Stimulated activated CD4-positive, alpha-beta T cell treated with anti-CD3 and anti-CD28 coated beads, Interleukin-1b, Interleukin-23, amount 100 ng/mL, for 24 hours (primary cell): ENCODE data around the gene BAIAP2L1.
"Not testable (repeated sequence)": the region's sequence is repeated elsewhere in the genome, so short reads cannot be mapped to it uniquely, and the experiment has no call there.

ENCODE experiments used
- DNase-seq, 4 experiments: peaks; one replicate each; pipeline ENCODE4 v3.0.0-alpha.2; 2020; ENCODE audit warnings: low read depth in 4 of 4, low spot score in 1 of 4

Gene BAIAP2L1

DNA sequence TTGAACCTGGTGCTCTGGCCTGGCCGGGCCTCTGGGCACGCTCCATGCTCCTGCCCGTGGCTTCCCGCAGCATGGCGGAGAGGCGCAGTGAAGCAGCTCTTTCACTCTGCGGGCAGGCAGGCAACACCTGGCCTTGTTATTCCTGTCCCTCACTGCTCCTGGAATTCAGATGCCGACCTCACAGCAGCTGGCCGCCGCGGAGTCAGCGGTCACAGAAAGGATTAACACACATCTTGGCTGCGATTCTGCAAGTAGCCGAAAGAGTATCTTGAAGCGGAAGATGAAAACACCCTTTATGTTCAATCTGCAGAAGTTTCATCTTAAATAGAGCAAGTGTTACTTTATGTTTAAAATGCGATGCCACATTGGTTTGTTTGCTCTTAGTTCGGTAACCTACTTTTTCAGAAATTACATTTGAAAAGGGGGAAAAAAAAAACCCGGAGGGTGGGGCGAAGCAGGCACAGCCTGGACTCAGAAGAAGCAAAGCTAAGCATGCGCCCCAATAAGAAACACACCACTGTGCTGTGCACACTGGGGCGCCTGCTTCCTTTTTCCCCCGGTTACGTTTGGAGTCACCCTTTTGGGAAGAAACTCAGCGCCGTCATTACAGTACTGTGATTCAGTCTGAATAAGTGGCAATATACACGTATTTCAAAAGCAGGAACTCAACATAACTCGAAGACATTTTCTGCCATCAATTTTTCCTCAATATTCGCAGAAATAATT lies 77.1 kb downstream of the BAIAP2L1 start:
- no peak for DNase-seq

DNA sequence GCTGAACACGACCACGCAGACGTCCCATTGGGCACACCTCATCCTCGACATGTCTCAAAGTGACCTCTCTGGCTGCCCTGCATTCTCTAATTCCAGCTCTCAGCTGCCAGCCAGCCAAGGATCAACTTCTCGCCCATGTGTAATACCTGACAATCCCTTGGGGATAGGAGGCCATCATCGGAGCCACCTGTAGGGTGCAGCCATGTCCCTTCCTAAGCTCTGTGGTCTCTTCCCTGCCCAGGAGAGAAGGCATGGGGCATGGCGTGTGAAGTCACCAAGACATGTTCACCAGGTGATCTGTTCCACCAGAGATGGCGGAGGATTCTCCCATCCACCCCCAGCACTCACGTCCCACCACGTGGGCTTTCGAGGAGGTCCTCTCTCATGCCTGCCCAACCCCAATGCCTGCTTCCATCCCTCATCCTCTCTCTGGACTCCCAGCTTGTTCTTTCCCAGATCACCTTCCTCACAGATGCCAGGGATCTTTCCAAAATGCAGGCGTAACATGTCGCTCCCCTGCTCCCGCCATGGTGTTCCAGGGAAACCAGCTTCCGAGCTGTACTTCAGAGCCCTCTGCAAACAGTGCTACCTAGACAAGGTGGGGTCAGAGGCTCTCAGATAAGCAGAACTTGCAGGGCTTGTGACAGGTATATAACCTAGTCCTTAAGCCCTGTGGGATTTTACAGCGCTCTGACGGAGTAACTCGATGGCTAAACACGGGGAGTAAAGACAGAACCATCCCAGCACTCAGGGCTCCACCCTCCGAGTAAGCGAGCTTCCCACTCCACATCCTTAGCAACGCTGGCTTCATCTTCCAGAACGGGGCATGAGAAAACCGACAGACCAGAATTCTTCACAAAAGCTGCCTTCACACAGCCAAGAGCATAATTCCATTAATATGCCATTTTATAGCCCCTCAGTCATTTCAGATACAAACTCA lies 78.3 kb downstream of the BAIAP2L1 start:
- DNase-seq = no peak

DNA sequence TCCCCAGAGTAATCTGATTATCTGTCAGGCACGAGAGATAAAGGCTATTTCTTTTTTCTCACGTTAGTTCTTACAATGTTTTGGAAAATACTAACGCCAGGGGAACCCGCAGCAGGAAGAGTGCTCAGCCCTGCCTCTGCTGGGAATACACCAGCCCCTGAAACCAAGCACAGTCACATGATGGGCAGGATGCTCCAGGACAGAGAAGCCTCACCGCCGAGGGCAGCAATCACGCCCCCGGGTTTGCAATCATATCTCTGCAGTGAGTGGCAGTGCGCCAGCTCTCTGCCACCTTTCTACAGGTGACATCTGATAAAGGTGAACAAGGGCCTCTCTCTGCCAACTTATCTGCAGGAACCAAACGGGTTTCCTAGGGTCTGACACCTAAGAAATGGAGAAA lies 79.6 kb downstream of the BAIAP2L1 start:
- DNase-seq = no peak

DNA sequence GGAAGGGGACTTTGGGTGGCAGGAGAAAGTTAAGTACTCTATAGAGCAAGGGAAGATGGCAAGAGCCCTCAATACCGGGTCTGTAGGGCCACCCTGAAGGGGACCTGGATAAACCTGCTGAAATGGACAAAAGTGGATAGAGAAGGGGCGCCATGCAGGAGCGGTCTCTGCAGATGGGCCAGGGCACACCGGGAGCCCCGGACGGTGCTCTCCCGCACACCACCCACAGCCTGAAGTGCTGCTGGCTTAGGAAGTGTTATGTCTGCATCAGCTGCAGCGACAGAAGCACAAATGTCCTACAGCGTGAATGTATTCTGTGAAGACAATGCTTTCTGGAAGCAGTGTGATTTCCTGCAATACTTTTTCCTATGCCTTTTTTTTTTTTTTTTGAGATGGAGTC lies 81.7 kb downstream of the BAIAP2L1 start:
- no peak for DNase-seq

DNA sequence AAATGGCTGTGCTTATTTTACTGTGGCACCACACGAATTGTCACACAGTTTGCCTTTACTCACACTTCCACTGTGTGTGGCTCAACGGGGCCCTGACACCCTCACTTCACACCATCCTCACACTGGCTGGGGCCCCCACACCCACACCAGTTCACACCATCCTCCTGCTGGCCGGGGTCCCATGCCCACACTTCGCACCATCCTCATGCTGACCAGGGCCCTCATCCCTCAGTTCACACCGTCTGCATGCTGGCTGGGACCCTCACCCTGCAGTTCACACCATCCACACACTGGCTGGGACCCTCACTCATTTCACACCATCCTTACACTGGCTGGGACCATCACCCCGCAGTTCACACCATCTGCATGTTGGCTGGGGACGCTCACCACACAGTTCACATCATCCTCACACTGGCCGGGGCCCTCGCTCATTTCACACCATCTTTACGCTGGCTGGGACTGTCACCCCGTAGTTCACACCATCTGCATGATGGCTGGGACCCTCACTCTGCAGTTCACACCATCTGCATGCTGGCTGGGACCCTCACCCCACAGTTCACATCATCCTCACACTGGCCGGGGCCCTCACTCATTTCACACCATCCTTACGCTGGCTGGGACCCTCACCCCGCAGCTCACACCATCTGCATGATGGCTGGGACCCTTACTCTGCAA lies 83.4 kb downstream of the BAIAP2L1 start:
- DNase-seq = no peak

DNA sequence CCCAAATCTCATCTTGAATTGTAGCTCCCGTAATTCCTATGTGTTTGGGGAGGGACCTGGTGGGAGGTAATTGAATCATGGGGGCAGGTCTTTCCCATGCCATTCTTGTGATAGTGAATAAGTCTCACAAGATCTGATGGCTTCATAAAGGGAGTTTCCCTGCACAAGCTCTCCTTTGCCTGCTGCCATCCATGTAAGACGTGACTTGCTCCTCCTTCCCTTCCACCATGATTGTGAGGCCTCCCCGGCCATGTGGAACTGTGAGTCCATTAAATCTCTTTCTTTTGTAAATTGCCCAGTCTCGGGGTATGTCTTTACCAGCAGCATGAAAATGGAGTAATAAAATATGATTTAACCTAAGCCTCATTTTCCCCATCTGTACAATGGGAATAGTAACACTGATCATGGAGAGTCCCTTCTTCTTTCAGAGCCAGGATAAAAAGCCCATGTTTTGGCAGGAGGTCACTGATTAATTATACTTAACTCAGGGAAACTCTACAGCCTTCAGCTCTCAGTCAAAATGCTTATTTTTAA lies 84.8 kb downstream of the BAIAP2L1 start:
- not testable (repeated sequence) for DNase-seq

DNA sequence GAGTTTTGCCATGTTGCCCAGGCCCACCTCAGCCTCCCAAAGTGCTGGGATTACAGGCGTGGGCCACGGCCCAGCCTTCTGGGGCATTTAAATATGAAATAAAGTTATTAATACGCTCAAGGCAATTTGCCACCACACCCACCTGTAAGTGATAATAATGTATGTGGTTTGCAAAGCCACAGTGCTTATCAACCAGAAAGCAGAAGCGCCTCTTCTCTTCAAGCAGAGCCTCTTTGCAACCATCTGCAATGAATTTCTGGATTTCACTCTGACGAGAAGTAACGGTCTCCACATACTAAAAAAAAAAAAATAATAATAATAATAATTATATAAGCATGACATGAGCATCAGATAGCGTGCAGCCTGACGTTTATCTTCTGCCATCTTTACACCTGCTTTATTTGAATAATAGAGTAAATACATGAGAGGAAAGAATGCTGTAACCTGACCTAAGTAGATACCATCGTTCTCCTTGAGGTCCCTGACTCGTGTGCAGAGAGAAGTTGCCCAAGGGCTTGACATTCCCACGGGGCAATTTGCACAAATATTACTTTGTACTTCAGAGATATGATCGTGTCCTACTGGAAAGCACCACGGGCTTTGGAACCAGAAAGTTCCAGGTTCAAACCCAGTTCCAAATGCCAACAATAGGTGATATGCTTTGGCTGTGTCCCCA lies 85.4 kb downstream of the BAIAP2L1 start:
- no peak for DNase-seq

DNA sequence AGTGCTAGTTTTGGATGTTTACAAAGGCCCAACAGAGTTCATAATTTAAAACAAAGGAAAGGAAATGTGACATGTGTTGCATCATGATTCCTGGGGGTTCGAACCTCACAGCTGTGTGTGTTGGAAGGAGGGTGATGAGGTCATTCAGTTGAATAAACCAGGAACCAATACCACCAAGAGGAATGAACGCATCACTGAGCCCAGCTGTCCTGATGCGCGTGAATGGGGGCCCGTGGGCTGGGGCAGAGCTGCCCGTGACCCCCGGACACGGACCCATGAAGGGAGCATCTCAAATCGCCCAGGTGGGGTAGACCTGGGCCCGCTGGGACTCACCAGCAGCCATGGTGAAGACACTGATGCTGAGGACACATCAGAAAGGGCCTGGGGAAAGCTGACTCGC lies 86.4 kb downstream of the BAIAP2L1 start:
- DNase-seq = no peak

DNA sequence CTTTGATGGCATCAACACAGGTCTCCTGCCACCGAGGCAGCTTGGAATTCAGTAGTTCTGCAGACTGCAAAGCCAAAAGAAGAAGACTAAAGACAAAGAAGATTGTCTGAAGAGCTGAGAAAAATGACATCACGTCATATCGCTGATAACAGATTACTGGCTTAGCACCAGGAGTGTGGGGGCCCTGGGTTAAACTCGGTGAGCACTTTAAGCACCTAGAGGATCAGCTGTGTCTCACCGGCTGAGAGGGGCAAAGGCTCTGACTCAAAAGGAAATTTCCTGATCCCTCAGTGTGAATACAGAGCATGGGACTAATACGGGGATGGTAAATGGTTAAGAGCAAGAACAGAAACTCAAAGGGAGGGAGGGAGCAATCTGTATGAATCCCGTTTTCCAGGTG lies 88.7 kb downstream of the BAIAP2L1 start:
- DNase-seq = no peak

DNA sequence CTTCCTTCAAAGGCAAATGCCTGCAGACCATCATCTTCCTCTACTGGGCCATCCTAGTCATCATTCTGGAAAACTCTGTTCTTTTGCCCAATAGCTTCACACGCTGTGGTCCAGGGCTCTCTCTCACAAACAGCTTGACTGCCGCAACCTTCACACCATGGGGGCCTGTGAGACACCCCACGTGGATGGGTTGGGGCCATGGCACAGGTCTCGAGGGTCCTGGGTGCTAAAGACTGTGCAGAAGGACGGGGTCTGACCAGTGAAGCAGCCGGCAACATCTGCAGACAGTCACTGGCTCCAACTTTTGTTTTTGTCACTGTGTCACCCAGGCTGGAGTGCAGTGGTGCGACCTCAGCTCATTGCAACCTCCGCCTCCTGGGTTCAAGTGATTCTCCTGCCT lies 91.3 kb downstream of the BAIAP2L1 start:
- no peak for DNase-seq

DNA sequence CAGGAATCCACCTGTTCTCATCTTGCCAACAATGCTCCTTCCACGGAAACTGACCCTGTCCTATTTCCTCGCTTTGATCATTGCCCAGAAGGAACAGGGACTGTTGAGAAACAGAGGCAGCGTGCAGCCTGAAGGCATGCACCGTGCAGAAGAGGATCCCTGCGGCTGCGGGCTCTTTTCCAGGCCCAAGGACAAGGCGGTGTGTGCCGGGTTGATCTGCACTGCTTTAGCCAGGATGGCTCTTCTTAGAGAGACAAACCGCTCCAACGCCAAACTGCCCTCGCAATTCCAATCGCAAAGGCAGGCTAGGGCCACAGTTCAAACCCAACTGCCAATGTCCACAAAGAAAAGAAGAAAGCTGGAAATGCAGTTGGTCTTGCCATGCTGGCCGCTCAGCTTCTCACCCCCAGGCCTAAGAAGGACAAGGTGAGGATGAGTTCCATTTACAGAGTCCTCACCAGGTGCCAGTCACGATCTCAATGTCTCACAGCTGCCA lies 92.9 kb downstream of the BAIAP2L1 start:
- DNase-seq = no peak

DNA sequence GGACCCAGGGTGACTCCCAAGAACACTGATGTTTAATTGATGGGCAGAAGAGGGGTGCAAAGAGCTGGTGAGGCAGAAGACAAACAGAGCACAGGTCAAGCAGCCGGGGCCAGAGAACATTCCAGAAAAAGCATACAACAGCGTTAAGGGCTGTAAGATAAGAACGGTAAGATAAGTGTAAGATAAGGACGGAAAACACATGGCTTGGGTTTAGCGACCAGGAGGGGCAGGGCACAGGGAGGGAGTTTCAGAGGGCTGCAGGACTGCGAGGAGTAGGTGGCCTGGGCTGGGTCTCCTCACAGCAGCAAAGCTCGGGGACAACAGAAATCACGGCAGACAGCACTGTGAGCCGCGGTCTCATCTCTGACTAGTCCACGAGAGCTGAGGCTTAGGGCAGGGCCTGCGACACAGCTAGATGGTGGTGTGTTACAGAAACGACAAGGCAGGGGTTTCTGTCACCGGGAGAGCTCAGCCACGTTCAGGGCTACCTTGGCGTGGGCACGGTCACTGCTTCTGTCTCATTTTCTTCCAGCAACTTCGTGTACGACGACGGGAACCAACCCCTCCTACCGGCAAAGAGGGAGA lies 94.8 kb downstream of the BAIAP2L1 start:
- no peak for DNase-seq

DNA sequence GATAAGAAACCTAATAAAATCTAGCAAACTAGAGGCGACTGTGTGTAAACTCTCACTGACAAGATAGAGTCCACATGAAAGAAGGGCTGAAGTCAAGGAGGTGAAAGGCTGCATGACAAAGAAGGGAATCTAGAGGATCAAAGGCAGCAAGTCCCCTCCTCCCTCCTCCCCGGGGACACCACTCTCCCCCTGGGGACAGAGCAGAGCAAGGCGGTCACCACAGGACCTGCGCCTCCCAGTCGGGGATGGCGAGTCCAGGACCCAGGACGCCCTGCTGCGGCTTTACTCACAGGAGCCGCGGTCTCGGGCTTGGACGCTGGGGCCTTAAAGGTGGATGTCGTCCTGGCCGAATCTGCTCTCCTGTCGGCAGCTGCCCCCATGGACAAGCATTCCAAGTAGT lies 97.0 kb downstream of the BAIAP2L1 start:
- no peak for DNase-seq

DNA sequence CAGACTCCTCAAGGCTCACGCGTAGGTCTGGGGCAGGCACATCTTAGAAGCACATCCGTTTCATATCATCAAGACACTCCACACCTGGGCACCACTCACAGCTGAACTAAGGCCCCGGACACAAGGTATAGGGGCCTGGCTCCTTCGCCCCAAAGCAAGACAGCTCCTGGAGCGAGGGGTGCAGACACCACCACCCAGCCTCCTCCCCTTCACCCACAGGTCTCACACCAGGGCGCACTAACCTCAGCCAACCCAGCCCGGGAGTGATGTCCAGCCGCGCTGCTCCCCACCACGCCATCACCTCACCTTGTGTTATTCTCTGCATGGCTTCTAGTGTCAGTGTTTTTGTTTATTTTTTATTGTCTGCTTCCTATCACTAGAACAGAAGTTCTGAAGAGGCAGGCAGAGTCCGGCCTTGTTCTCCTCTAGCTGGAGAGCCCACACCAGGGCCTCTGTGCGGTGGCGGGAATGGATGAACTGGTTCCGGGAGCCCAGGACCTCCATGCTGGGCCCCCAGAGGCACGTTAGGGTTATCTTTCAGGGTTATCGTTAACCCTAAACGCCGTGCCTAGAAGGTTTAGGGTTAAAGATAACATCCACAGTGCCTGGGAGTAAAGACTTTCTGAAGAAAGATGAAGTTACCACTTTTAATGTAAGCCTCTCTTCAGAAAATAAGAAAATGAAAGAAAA lies 97.6 kb downstream of the BAIAP2L1 start:
- DNase-seq = no peak

DNA sequence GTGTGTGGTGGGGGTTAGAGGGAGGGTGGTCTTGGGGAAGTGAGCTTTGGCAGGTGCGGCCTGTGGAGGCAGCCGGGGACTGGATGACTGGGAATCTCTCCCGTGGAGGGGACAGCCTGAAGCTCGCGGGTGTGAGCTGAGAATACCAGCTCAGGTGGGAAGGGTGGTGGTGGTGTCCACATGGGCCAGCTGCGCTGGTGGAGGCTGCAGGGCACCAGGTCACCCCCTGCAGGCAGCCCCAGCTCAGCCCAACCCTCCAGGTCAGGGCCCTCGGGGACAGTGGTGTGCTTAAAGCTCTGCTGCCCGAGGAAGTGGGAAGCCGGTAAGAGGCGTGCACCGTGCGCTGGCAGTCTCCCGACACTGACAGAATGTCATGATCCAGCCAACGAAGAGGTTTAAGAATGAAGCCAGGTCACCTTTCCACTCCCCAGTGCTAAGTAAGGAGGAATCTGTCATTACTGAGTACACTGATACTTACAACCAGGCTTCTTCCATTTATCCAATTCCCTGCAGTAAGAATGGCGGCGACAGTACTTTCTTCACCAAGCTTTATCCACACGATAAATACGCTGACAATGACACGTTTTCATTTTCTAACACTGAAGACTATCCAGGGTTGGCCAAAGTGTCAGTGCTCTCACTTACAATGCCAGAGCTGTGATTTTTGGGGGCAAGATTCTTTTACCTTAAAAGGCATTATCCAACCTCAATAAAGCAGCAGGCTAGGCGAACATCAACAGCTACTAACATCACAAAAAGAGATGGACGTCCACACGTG lies 99.0 kb downstream of the BAIAP2L1 start:
- DNase-seq = no peak

DNA sequence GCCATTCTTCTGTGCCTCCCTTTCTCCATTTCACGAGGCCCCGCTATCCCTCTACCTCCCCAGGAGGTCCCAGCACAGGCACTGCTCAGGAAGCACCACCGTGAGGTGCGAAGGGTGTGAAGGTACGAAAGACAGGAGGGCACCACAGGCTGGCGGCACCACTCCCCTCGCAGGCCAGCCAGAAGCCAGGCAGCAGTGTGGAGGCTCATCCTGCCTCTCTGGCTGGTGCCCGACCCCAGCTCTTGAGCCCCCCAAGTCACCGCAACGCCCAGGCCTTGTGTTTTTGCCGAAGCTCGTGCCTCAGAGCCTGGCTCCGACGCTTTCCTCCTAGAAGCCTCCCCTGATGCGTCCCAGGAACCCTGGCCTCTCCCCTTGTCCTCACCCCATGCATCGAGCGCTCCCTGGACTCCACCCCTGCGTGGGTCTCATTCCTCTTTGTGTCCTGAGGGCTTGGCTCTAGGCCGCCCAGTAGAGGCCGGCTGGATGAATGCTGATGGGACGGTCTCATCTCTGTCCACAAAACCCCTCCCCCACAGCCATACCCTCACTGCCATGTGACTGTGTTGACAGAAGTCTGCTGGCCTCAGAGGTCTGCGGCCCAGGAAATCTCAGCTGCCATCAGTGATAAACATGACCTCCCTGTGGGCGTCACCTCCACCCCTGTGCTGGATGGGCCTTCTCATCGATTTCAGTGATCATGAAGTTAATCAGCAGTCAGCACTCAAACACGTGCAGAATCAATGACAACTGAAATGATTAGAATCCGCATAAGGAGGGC lies 100.1 kb downstream of the BAIAP2L1 start:
- no peak for DNase-seq

DNA sequence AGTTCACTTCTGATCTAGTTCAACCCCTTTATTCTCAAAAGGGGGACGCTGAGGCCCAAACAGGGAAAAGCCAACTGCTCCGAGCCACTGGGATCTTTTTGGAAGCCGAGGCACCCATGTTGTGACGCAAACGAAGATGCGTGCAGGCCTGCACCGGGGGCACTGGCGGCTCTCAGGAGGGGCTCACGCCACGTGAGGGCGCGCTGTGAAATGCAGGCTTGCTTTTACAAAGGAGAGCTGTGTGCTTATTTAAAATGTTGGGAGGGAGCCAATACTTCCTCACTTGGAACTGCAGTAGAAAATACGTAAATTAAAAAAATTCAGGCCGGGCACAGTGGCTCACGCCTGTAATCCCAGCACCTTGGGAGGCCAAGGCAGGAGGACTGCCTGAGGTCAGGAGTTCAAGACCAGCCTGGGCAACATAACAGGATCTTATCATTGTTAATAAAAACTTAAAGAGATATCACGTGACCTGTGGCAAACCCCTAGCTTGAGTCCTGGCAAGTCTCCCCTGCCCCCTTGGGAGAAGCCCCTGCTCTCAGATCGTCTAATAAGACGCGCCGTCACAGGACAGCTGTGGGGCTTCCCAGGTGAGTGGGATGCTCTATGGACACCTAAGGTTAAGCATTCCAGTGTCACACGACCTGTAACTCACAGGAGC lies 103.1 kb downstream of the BAIAP2L1 start:
- DNase-seq = no peak

DNA sequence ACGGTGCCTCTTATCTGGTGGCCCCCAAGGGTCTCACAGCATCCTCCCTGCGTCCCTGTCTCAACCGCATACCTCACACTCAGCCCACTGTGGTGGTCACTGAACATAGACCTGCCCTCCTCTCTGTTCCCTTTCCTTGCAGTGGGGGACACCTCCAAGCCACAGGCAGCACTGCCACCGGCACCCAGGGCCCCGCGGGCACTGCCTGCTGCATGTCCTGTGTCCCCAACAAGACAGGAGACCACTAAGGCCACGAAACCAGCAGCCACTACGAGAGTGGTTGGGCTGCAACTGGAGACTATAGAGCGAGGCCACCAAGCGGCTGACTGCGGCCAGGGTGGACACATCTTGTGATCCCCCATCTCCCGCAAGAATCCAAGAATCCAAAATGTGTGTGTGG lies 104.1 kb downstream of the BAIAP2L1 start:
- no peak for DNase-seq
